Right lobe of liver (tissue), 6 donors: ENCODE results near the gene CDA. TPM values are rescaled to one million over a fixed set of nuclear protein-coding genes. Genes with fewer than 3 reads are reported as not detected.

Experiments
- ATAC-seq, 4 donors: fragments of 200-7000 bp; cut with Tn5 transposase; one replicate each; pipeline ENCODE4 v1.9.1; 2020; ENCODE audit warnings: mild to moderate bottlenecking in 4 of 4, moderate library complexity in 4 of 4
- DNase-seq, 3 donors: peaks; one replicate each; pipeline ENCODE4 v3.0.0-alpha.2; 2020
- H3K27ac ChIP-seq, 3 donors: fragments of 200-600 bp; one replicate each; pipeline ENCODE4 v1.8.0; 2022
- H3K27me3 ChIP-seq, 2 donors: fragments of 200-600 bp; one replicate each; pipeline ENCODE4 v1.8.0; 2022
- H3K36me3 ChIP-seq, 4 donors: fragments of 200-600 bp; sonication (generic) in 1 of 4; one replicate each; pipeline versions ENCODE4 v1.5.1 to v1.8.0; 2017 to 2022; ENCODE audit warnings: control low read depth in 1 of 4
- H3K4me1 ChIP-seq, 4 donors: fragments of 200-600 bp; sonication (generic) in 1 of 4; one replicate each; pipeline versions ENCODE4 v1.5.1 to v1.8.0; 2017 to 2022; ENCODE audit warnings: control low read depth in 1 of 4
- H3K4me3 ChIP-seq, 3 donors: fragments of 200-600 bp; one replicate each; pipeline ENCODE4 v1.8.0; 2022
- H3K9me3 ChIP-seq, 4 donors: fragments of 200-600 bp; sonication (generic) in 1 of 4; one replicate each; pipeline versions ENCODE4 v1.5.1 to v1.8.0; 2017 to 2022; ENCODE audit warnings: control low read depth in 1 of 4
- POLR2A ChIP-seq: fragments of 450-650 bp; IDR thresholded peaks from one replicate; pipeline ENCODE4 v1.6.1; 2017; ENCODE audit warnings: antibody characterized with exemption, mild to moderate bottlenecking
- WGBS: methylation state at CpG from one replicate; pipeline ENCODE4 v1.1.6; 2018; ENCODE audit warnings: low coverage, low lambda C conversion rate; ENCODE audit not compliant: insufficient coverage; ENCODE audit errors: missing lambda C conversion rate; 5-methylcytosine and 5-hydroxymethylcytosine counted together
- intact Hi-C, 2 donors: fragments of 100-400 bp; cut with DNase I; formaldehyde crosslinking; loops; one replicate each; pipeline versions ENCODE4 v1.11.2 to v1.14.1; 2022
- total RNA-seq, 6 experiments: library from RNA; depleted of rRNA in 2 of 6; stranded (reverse); fragments of >200 nt in 2 of 6; fragmentation: NEBNext Ultra II Directional in 3 of 6; extraction: Animal tissue kit (Norgen Biotek cat#: 25700) in 3 of 6; gene quantifications; one replicate each; pipeline versions ENCODE4 v1.1.0 to v1.2.4, GENCODE V29; 2016 to 2023
- TF ChIP-seq, protein P1 (sequence below), 4 donors: fragments of 200-600 bp in 3 of 4; fragments of 450-650 bp in 1 of 4; IDR thresholded peaks; one replicate each; pipeline versions ENCODE4 v1.5.1 to v1.8.0; 2016 to 2022; ENCODE audit warnings: antibody characterized with exemption in 4 of 4, mild to moderate bottlenecking in 2 of 4
- donor health status: DM: no; HTN: yes; CAD: no.
- donor health status: DM: no; HTN: no; CAD: no.
- donor health status: DM: no; HTN: no; CAD: no.
- donor health status: DM: no; HTN: yes; CAD: no.
- donor health status: DM: no; HTN: yes; CAD: no.

Gene CDA
- total RNA-seq, 6 experiments from 2014 or later: 12.6 to 33.8 (median 24.5) TPM

DNA sequence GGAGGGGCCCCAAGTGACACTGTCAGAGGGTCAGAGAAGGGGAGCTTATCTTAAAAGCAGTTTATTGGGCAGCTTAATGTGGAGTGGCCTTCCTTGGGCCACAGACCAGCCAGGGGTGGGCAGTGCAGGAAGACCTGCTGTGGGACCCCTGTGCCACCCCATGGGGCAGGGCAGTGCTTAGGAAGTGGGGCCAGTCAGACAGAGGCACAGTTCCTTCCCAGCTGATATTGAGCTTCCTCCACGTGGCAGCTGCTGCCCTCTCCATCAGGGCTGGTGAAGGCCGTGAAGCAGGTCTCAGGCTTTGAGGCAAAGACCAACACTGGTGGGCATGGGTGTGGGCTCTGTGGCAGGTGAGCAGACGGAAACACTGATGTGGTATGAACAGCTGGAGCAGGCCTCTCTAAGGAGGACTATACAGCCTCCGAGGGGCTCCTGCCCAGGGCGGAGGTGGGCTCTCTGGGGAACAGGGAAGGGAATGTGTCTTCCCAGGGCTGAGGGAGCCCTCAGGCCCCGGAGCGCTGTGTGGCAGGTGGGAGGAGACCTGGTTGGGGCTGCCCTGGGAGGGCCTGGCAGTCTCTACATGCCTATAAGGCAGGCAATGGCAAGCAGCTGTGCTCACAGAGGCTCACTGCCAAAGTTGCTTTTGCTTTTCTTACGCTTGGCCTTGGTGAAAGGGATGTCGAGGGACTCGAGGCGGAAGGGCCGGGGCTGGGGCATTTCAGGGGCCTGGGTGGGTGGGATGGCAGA is 75.2 kb downstream of the CDA start:
- ATAC-seq (no peak), DNase-seq (no peak)
- no peak for TF ChIP-seq POLR2A
- TF ChIP-seq, protein P1, sequence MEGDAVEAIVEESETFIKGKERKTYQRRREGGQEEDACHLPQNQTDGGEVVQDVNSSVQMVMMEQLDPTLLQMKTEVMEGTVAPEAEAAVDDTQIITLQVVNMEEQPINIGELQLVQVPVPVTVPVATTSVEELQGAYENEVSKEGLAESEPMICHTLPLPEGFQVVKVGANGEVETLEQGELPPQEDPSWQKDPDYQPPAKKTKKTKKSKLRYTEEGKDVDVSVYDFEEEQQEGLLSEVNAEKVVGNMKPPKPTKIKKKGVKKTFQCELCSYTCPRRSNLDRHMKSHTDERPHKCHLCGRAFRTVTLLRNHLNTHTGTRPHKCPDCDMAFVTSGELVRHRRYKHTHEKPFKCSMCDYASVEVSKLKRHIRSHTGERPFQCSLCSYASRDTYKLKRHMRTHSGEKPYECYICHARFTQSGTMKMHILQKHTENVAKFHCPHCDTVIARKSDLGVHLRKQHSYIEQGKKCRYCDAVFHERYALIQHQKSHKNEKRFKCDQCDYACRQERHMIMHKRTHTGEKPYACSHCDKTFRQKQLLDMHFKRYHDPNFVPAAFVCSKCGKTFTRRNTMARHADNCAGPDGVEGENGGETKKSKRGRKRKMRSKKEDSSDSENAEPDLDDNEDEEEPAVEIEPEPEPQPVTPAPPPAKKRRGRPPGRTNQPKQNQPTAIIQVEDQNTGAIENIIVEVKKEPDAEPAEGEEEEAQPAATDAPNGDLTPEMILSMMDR (IDR thresholded peaks at IDR 0.05): no peak
- no peaks in the 10 kb centered on the region for H3K9me3 ChIP-seq
- no peaks in the 10 kb centered on the region for H3K27me3 ChIP-seq
- no peak overlapping the region for H3K27ac ChIP-seq
- H3K4me1 ChIP-seq: peaks cover 0 to 18% (median 5%) of the 10 kb centered on the region in 4 donors
- intact Hi-C loops: no loop called here
- no peak overlapping the region for H3K4me3 ChIP-seq
- H3K36me3 ChIP-seq: no peaks in the 10 kb centered on the region
- WGBS: 49% methylated on average over 4 of the region's 12 CpGs

DNA sequence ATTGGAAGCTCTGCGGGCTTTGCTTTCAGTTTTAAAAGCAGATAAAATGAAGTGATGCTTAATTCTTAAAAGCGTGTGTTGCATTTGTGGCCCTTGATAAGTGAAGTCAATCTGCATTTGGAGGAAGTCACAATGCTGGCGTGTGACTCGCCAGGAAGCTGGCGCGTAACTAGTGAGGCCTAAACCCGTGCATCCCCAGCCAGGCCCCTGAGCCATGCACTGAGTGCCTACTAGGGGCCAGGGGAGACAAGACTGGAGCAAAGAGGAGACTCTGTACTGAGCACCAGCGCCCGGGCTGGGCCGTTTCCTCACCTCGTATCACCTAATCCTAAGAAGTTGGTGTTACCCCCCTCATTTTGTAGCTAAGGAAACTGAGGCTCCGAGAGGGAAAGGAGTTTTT is 76.8 kb downstream of the CDA start:
- H3K27me3 ChIP-seq: no peaks in the 10 kb centered on the region
- no peaks in the 10 kb centered on the region for H3K36me3 ChIP-seq
- intact Hi-C loops: no loop called here
- H3K4me1 ChIP-seq: peaks cover 0 to 4% (median 0%) of the 10 kb centered on the region in 4 donors
- ATAC-seq: no peak
- WGBS: no CpG with 5 or more reads among the region's 12 CpGs
- H3K9me3 ChIP-seq: no peaks in the 10 kb centered on the region
- no peak overlapping the region for H3K4me3 ChIP-seq
- TF ChIP-seq, protein P1 (IDR thresholded peaks at IDR 0.05): no peak
- no peak for TF ChIP-seq POLR2A
- H3K27ac ChIP-seq: peak overlapping the region in 2 of 3 donors; percentile 47 to 63
- no peak for DNase-seq

DNA sequence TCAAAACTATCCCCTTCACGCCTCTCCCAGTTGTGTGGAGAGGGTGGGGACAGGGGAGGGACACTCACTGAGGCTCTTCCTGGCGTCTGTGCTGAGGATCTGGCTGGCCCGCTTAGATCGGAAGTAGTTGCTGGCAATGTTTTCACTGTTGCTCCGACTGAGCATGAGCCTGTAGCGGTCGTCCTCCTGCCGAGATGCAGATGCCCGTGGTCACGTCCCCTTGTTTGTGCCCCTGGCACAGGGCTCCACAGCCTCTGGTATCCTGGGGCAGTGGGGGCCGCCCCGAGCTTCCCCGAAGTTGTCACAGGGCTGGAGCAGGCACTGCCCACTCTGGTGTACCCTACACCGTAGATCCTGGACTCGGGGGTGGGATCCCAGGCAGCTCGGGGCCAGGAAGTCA is 77.2 kb downstream of the CDA start:
- WGBS: 87% methylated on average over 3 of the region's 16 CpGs
- DNase-seq: peak in 1 of 3 donors; percentile 34
- H3K4me1 ChIP-seq: peaks cover 0 to 4% (median 0%) of the 10 kb centered on the region in 4 donors
- H3K4me3 ChIP-seq: no peak overlapping the region
- intact Hi-C loops: no loop called here
- H3K27ac ChIP-seq: peak overlapping the region in 2 of 3 donors; percentile 47 to 63
- no peaks in the 10 kb centered on the region for H3K9me3 ChIP-seq
- peak in 3 of 4 donors; percentile 23 to 38 (median 23) for ATAC-seq
- no peak for TF ChIP-seq POLR2A
- TF ChIP-seq, protein P1 (IDR thresholded peaks at IDR 0.05): no peak
- no peaks in the 10 kb centered on the region for H3K36me3 ChIP-seq
- H3K27me3 ChIP-seq: no peaks in the 10 kb centered on the region

DNA sequence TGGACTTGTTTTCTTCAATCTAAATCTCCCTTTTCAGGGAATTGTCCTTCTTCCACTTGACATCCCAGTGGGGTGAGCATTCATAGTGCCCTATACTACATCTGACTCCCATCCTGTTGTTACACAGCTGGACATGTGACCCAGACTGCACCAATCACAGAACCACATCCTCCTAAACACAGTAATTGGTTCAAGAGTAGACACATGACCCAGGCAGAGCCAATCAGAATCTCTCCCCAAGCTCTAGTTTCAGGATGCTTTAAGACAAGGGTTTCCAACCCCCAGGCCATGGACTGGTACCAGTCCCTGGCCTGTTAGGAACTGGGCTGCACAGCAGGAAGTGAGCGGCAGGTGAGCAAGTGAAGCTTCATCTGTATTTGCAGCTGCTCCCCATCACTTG is 77.9 kb downstream of the CDA start:
- Histone ChIP-seq H3K4me3 (no peak overlapping the region), H3K27ac (peak overlapping the region in 1 of 3 donors; percentile 63), H3K27me3 (no peaks in the 10 kb centered on the region), H3K9me3 (no peaks in the 10 kb centered on the region), H3K36me3 (no peaks in the 10 kb centered on the region), H3K4me1 (peaks cover 0 to 4% (median 0%) of the 10 kb centered on the region in 4 donors)
- no peak for TF ChIP-seq POLR2A
- intact Hi-C loops: no loop called here
- WGBS: no CpG with 5 or more reads among the region's 1 CpG
- DNase-seq: no peak
- no peak for ATAC-seq

Other genes with a start within 250 kb of the CDA start
- gene CAMK2N1, start 102.9 kb upstream of the CDA start, total RNA-seq: 10 to 100 TPM; 10.4 to 30.2 (median 20.1) TPM
- 10 to 100 TPM; 14.4 to 33.6 (median 16.7) TPM for gene MUL1, start 80.9 kb upstream of the CDA start, total RNA-seq
- under 1 TPM in 4 of 6 experiments, not detected in 2; 0.09 to 0.24 (median 0.12) TPM for gene FAM43B, start 36.5 kb upstream of the CDA start, total RNA-seq
- 10 to 100 TPM; 67.3 to 94.1 (median 83.0) TPM for gene PINK1, start 44.4 kb downstream of the CDA start, total RNA-seq
- gene DDOST, start 72.3 kb downstream of the CDA start, total RNA-seq: 100 to 1,000 TPM in 3 of 6 experiments, 10 to 100 TPM in 3; 53.0 to 132 (median 100) TPM
- gene KIF17, start 128.9 kb downstream of the CDA start, total RNA-seq: 1 to 10 TPM; 1.0 to 3.2 (median 1.3) TPM
- gene SH2D5, start 143.6 kb downstream of the CDA start, total RNA-seq: 1 to 10 TPM in 2 of 6 experiments, under 1 TPM in 1, not detected in 3; 0.80 to 1.8 (median 1.4) TPM
- 10 to 100 TPM; 60.6 to 84.6 (median 70.7) TPM for gene HP1BP3, start 198.2 kb downstream of the CDA start, total RNA-seq